Stimulated activated CD4-positive, alpha-beta T cell treated with anti-CD3 and anti-CD28 coated beads, Interleukin-15, amount 100 ng/mL, for 24 hours (primary cell): Measurements from ENCODE around the gene NAE1.

Source experiments
- DNase-seq: peaks from one replicate; pipeline ENCODE4 v3.0.0-alpha.2; 2020

The NAE1 gene

GRCh38 chr16:66849549-66849948 lies 18.8 kb upstream of the NAE1 start:
- DNase-seq = no peak

GRCh38 chr16:66849021-66849420 lies 18.2 kb upstream of the NAE1 start:
- no peak for DNase-seq

- no peak for DNase-seq
Measured at GRCh38 chr16:66848172-66848571, 17.4 kb upstream of the NAE1 start.

- no peak for DNase-seq
Measured at GRCh38 chr16:66847533-66848067, 16.8 kb upstream of the NAE1 start.

GRCh38 chr16:66846831-66847230 lies 16.1 kb upstream of the NAE1 start:
- DNase-seq = no peak

GRCh38 chr16:66846266-66846665 lies 15.5 kb upstream of the NAE1 start:
- DNase-seq = no peak

GRCh38 chr16:66845791-66846221 lies 15.0 kb upstream of the NAE1 start:
- no peak for DNase-seq

- no peak for DNase-seq
Measured at GRCh38 chr16:66845080-66845410, 14.3 kb upstream of the NAE1 start.

GRCh38 chr16:66844342-66845079 lies 13.7 kb upstream of the NAE1 start, which contains the start of gene CA7:
TSS of gene CA7 (plus strand) at chr16:66844414. CDS start at chr16:66844488, 74 bp downstream.
- DNase-seq = no peak

GRCh38 chr16:66844009-66844341 lies 13.2 kb upstream of the NAE1 start:
- DNase-seq = no peak

GRCh38 chr16:66843191-66843590 lies 12.4 kb upstream of the NAE1 start:
- DNase-seq = no peak

GRCh38 chr16:66842765-66843164 lies 12.0 kb upstream of the NAE1 start:
- no peak for DNase-seq

- no peak for DNase-seq
Measured at GRCh38 chr16:66841366-66841765, 10.6 kb upstream of the NAE1 start.

GRCh38 chr16:66840883-66841282 lies 10.1 kb upstream of the NAE1 start:
- DNase-seq = no peak

GRCh38 chr16:66834746-66835145 lies 4.0 kb upstream of the NAE1 start:
- no peak for DNase-seq

GRCh38 chr16:66832661-66833305 lies 2.0 kb upstream of the NAE1 start:
- DNase-seq = no peak

- no peak for DNase-seq
Measured at GRCh38 chr16:66832190-66832589, 1.4 kb upstream of the NAE1 start.

GRCh38 chr16:66824006-66824405 lies 6.8 kb downstream of the NAE1 start:
- DNase-seq = no peak

GRCh38 chr16:66814734-66815133 lies 16.0 kb downstream of the NAE1 start:
- DNase-seq = no peak

GRCh38 chr16:66811043-66811442 lies 19.7 kb downstream of the NAE1 start:
- no peak for DNase-seq

GRCh38 chr16:66810391-66810790 lies 20.4 kb downstream of the NAE1 start:
- no peak for DNase-seq

- DNase-seq = no peak
Measured at GRCh38 chr16:66809765-66810164, 21.0 kb downstream of the NAE1 start.

- no peak for DNase-seq
Measured at GRCh38 chr16:66802159-66802558, 28.6 kb downstream of the NAE1 start.

- no peak for DNase-seq
Measured at GRCh38 chr16:66801320-66802105, 29.3 kb downstream of the NAE1 start, which contains the start of gene TERB1. TSS of gene TERB1 (minus strand) at chr16:66801584. CDS start at chr16:66796798, 4,786 bp downstream.
